ENCODE results near the gene RIC1. TPM values are rescaled to one million over a fixed set of nuclear protein-coding genes. Genes with fewer than 3 reads are reported as not detected.

The RIC1 gene
- total and polyA plus RNA-seq, 2 of the 4 experiments (the other 2 are of a cell fraction), result 28.8 to 76.9 TPM

GRCh38 chr9:5684101-5684500 lies 55.2 kb downstream of the RIC1 start:
- no peak for TF ChIP-seq CEBPB (IDR thresholded peaks at IDR 0.05; ENCODE audit: low read depth, low read length)
- no peak for TF ChIP-seq FOS (IDR thresholded peaks at IDR 0.05; ENCODE audit: low read depth, low read length)
- TF ChIP-seq CTCF (conservative IDR thresholded peaks at IDR 0.05; ENCODE audit: low read depth, low read length), result no peak
- TF ChIP-seq MAZ (IDR thresholded peaks at IDR 0.05; ENCODE audit: borderline replicate concordance, low read depth, low read length), result no peak
- no peak for TF ChIP-seq RFX5 (IDR thresholded peaks at IDR 0.05; ENCODE audit: low read depth, low read length)
- no peak for TF ChIP-seq NFE2L2 (IDR thresholded peaks at IDR 0.05; ENCODE audit: low read depth, low read length)
- no peak for TF ChIP-seq RAD21 (IDR thresholded peaks at IDR 0.05; ENCODE audit: low read length)
- no peak for TF ChIP-seq USF2 (IDR thresholded peaks at IDR 0.05; ENCODE audit: low read depth, low read length)
- TF ChIP-seq MAFK (IDR thresholded peaks at IDR 0.05; ENCODE audit: low read depth, low read length), result no peak
- TF ChIP-seq MXI1 (IDR thresholded peaks at IDR 0.05; ENCODE audit: borderline replicate concordance, low read depth, low read length), result no peak
- no peak for TF ChIP-seq RCOR1 (IDR thresholded peaks at IDR 0.05; ENCODE audit: insufficient replicate concordance, low read length)
- no peak for TF ChIP-seq CHD1 (IDR thresholded peaks at IDR 0.05; ENCODE audit: low read depth, low read length)
- Histone ChIP-seq H3K23ac (ENCODE audit: low read depth, low read length) (no peak overlapping the region), H2BK20ac (ENCODE audit: low read depth, low read length) (no peak overlapping the region), H4K8ac (ENCODE audit: low read depth in 2 of 2, low read length in 2 of 2) (no peak overlapping the region), H4K91ac (ENCODE audit: insufficient read depth, low read depth, low read length) (no peak overlapping the region), H3K36me3 (ENCODE audit: control insufficient read depth, insufficient read depth, low read length) (0 out of 2 replicates have a peak, but pooled peaks cover 1% of the 10 kb centered on the region), H3K9me1 (ENCODE audit: insufficient read depth, low read length) (no peaks in the 10 kb centered on the region), H2AK9ac (replicated peaks; ENCODE audit: low read depth, low read length, poor library complexity) (no peak overlapping the region), H3K9ac (ENCODE audit: low read depth, low read length) (no peak overlapping the region), H3K4ac (ENCODE audit: low read depth, low read length) (no peak overlapping the region), H4K20me1 (ENCODE audit: insufficient read depth, low read length) (peaks cover 4% of the 10 kb centered on the region), H3K14ac (replicated peaks; ENCODE audit: low read depth, low read length) (no peak overlapping the region), H2BK15ac (ENCODE audit: low read depth, low read length) (no peak overlapping the region), H2AFZ (replicated peaks; ENCODE audit: low read length, poor library complexity) (no peak overlapping the region), H3K4me3 (ENCODE audit: insufficient read depth, low read depth, low read length) (no peak overlapping the region), H3K4me1 (ENCODE audit: control insufficient read depth, insufficient read depth, low read length) (peaks cover 3% of the 10 kb centered on the region), H2AK5ac (ENCODE audit: low read depth, low read length) (no peak overlapping the region), H3K27ac (ENCODE audit: insufficient read depth, low read length) (no peak overlapping the region), H4K5ac (ENCODE audit: low read depth, low read length) (no peak overlapping the region), H3K18ac (ENCODE audit: low read depth, low read length) (no peak overlapping the region), H3K56ac (ENCODE audit: extremely low read depth, insufficient read depth, low read length) (no peak overlapping the region), H3K4me2 (ENCODE audit: low read depth, low read length) (no peak overlapping the region), H3K9me3 (ENCODE audit: control insufficient read depth, insufficient read depth, low read length) (peaks cover 3% of the 10 kb centered on the region; the same call in 1 of the 2 replicates), H2BK120ac (ENCODE audit: low read depth, low read length) (no peak overlapping the region), H3K79me1 (ENCODE audit: low read depth in 1 of 2, low read length in 2 of 2) (peaks cover 0 to 9% of the 10 kb centered on the region in 2 experiments; a peak in 3 of 4 replicates), H3K27me3 (ENCODE audit: control insufficient read depth, insufficient read depth, low read length) (no peaks in the 10 kb centered on the region), H2BK5ac (ENCODE audit: low read depth, low read length, poor library complexity, severe bottlenecking) (no peak overlapping the region)
- no TSS peak for BruUV-seq (replicated peaks)
- intact Hi-C loops (cut with micrococcal nuclease) (no loop called here), in situ Hi-C loops (cut with MboI; ENCODE audit: low sequenced_read_pairs) (no loop called here), dilution Hi-C loops (cut with HindIII; ENCODE audit: low sequenced_read_pairs, unreplicated experiment) (no loop called here)
- DNase-seq (no peak), ATAC-seq (ENCODE audit: low read depth) (no peak)
- CTCF ChIA-PET, result no interaction called here
- POLR2A ChIA-PET (ENCODE audit: unreplicated experiment), result no interaction called here
- WGBS, 2 experiments (ENCODE audit: extremely low coverage in 2 of 2, insufficient read length in 1 of 2), result no CpG with 5 or more reads among the region's 7 CpGs
